HG03095 (cell line): ENCODE measurements around the gene ALK.

Source experiments
- ATAC-seq: cut with Tn5 transposase; IDR thresholded peaks from one replicate; pipeline ENCODE4 v1.9.1; 2021; ENCODE audit warnings: moderate library complexity; ENCODE audit not compliant: unreplicated experiment

ALK gene

GRCh38 chr2:29614295-29614830, 307.0 kb downstream of the ALK start:
- ATAC-seq: no peak

GRCh38 chr2:29613792-29614266, 307.6 kb downstream of the ALK start:
- ATAC-seq: no peak

GRCh38 chr2:29613067-29613466, 308.3 kb downstream of the ALK start:
- ATAC-seq: no peak

GRCh38 chr2:29612568-29612967, 308.8 kb downstream of the ALK start:
- ATAC-seq: no peak

GRCh38 chr2:29611850-29612249, 309.5 kb downstream of the ALK start:
- no peak for ATAC-seq

GRCh38 chr2:29611261-29611660, 310.1 kb downstream of the ALK start:
- no peak for ATAC-seq

GRCh38 chr2:29610569-29610968, 310.8 kb downstream of the ALK start:
- no peak for ATAC-seq

- no peak for ATAC-seq
These were observed 314.4 kb downstream of the ALK start for GRCh38 chr2:29607038-29607420.

GRCh38 chr2:29606104-29607037, 315.0 kb downstream of the ALK start:
- no peak for ATAC-seq

GRCh38 chr2:29603341-29603740, 318.0 kb downstream of the ALK start:
- no peak for ATAC-seq

GRCh38 chr2:29601872-29602271, 319.5 kb downstream of the ALK start:
- no peak for ATAC-seq

- ATAC-seq: no peak
These were observed 320.1 kb downstream of the ALK start for GRCh38 chr2:29601321-29601720.

GRCh38 chr2:29599946-29600345, 321.4 kb downstream of the ALK start:
- no peak for ATAC-seq

- ATAC-seq: no peak
These were observed 322.4 kb downstream of the ALK start for GRCh38 chr2:29598978-29599377.

GRCh38 chr2:29597035-29597434, 324.4 kb downstream of the ALK start:
- ATAC-seq: no peak

GRCh38 chr2:29596584-29596983, 324.8 kb downstream of the ALK start:
- ATAC-seq: no peak

GRCh38 chr2:29591600-29591999, 329.8 kb downstream of the ALK start:
- no peak for ATAC-seq

- ATAC-seq: no peak
These were observed 331.2 kb downstream of the ALK start for GRCh38 chr2:29590211-29590610.

- no peak for ATAC-seq
These were observed 331.8 kb downstream of the ALK start for GRCh38 chr2:29589440-29590103.

- ATAC-seq: no peak
These were observed 333.8 kb downstream of the ALK start for GRCh38 chr2:29587402-29588190.

- no peak for ATAC-seq
These were observed 334.5 kb downstream of the ALK start for GRCh38 chr2:29586919-29587318.
